Stimulated activated CD8-positive, alpha-beta memory T cell treated with anti-CD3 and anti-CD28 coated beads, Interleukin-7, amount 100 ng/mL, for 48 hours (primary cell): ENCODE measurements around the gene DNAH10.

Experiments
- DNase-seq, 2 donors: peaks; one replicate each; pipeline ENCODE4 v3.0.0-alpha.2; 2020; ENCODE audit warnings: low read depth in 1 of 2; ENCODE audit errors: extremely low read depth in 1 of 2

DNAH10 gene

GRCh38 chr12:123931686-123932321 is 169.7 kb downstream of the DNAH10 start:
- DNase-seq, result peak in 1 of 2 donors; percentile 28

GRCh38 chr12:123933214-123933613 is 171.1 kb downstream of the DNAH10 start:
- no peak for DNase-seq

GRCh38 chr12:123934016-123934620 is 172.0 kb downstream of the DNAH10 start:
- no peak for DNase-seq

- DNase-seq, result no peak
Measured at GRCh38 chr12:123934829-123935228, 172.7 kb downstream of the DNAH10 start.

GRCh38 chr12:123935956-123936355 is 173.9 kb downstream of the DNAH10 start:
- DNase-seq, result no peak

- DNase-seq, result no peak
Measured at GRCh38 chr12:123936471-123936870, 174.4 kb downstream of the DNAH10 start.

GRCh38 chr12:123936956-123937706 is 175.0 kb downstream of the DNAH10 start:
- no peak for DNase-seq

GRCh38 chr12:123937707-123938591 is 175.8 kb downstream of the DNAH10 start:
- peak; percentile 11 to 40 for DNase-seq

- no peak for DNase-seq
Measured at GRCh38 chr12:123938679-123939480, 176.8 kb downstream of the DNAH10 start.

- DNase-seq, result no peak
Measured at GRCh38 chr12:123939716-123940626, 177.9 kb downstream of the DNAH10 start.

- DNase-seq, result no peak
Measured at GRCh38 chr12:123940627-123940966, 178.5 kb downstream of the DNAH10 start.

- no peak for DNase-seq
Measured at GRCh38 chr12:123941000-123941399, 178.9 kb downstream of the DNAH10 start.

GRCh38 chr12:123941624-123942237 is 179.6 kb downstream of the DNAH10 start:
- DNase-seq, result no peak

GRCh38 chr12:123942238-123942653 is 180.1 kb downstream of the DNAH10 start:
- no peak for DNase-seq

- DNase-seq, result no peak
Measured at GRCh38 chr12:123942911-123943648, 181.0 kb downstream of the DNAH10 start.

- no peak for DNase-seq
Measured at GRCh38 chr12:123943816-123944215, 181.7 kb downstream of the DNAH10 start.

GRCh38 chr12:123944696-123945095 is 182.6 kb downstream of the DNAH10 start:
- DNase-seq, result no peak
